BLaER1 treated with 17β-estradiol and CSF1 and Interleukin-3, amounts not matched to agents 10 nM and 100 nM (cell line): ENCODE measurements around the gene PDE4B.
"Not testable (repeated sequence)": the region's sequence is repeated elsewhere in the genome, so short reads cannot be mapped to it uniquely, and the experiment has no call there.

Experiments
- H3K27ac ChIP-seq, 11 experiments: shearing (Covaris generic); formaldehyde crosslinking; 2 replicates each; pipeline ENCODE4 v1.8.1; 2022
- H3K27me3 ChIP-seq, 11 experiments: shearing (Covaris generic); formaldehyde crosslinking; 2 replicates each; pipeline ENCODE4 v1.8.1; 2022
- H3K36me3 ChIP-seq, 11 experiments: shearing (Covaris generic); formaldehyde crosslinking; 2 replicates each; pipeline ENCODE4 v1.8.1; 2022
- H3K4me1 ChIP-seq, 10 experiments: shearing (Covaris generic); formaldehyde crosslinking; 2 replicates each; pipeline ENCODE4 v1.8.1; 2022
- H3K4me2 ChIP-seq, 11 experiments: shearing (Covaris generic); formaldehyde crosslinking; 2 replicates each; pipeline ENCODE4 v1.8.1; 2022
- H3K4me3 ChIP-seq, 10 experiments: shearing (Covaris generic); formaldehyde crosslinking; 2 replicates each; pipeline ENCODE4 v1.8.1; 2022
- H3K9ac ChIP-seq, 11 experiments: shearing (Covaris generic); formaldehyde crosslinking; 2 replicates each; pipeline ENCODE4 v1.8.1; 2022
- H3K9me3 ChIP-seq, 11 experiments: shearing (Covaris generic); formaldehyde crosslinking; replicated peaks in 1 of 11; 2 replicates each; pipeline ENCODE4 v1.8.1; 2022
- H4K20me1 ChIP-seq, 11 experiments: shearing (Covaris generic); formaldehyde crosslinking; 2 replicates each; pipeline ENCODE4 v1.8.1; 2022
- Cebpa-rat ChIP-seq, 11 experiments: shearing (Covaris generic); IDR thresholded peaks; 2 replicates each; pipeline ENCODE4 v1.8.1; 2022

PDE4B gene

DNA sequence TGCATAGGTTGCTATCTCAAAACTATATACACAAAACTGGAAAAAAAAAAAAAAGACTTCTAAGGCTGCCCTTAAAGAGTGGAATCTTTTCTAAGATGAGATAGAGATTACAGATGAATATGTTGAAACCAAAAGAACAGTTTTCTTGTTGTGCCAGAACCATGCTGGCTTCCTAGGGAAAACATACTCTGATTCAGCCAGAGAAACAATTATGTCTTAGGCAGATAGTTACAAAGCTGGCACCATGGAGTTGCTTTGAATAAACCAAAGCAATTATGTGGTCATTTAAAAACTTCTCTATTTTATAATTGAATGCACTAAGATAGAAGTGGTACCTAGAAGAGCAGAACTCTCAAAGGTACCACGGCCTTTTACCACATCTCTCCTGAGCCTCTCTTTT lies 341.3 kb downstream of the PDE4B start:
- Histone ChIP-seq H3K36me3 (no peaks in the 10 kb centered on the region), H3K27me3 (peaks cover 38 to 77% (median 66%) of the 10 kb centered on the region in 11 experiments), H4K20me1 (no peaks in the 10 kb centered on the region), H3K9me3 (peaks cover 15 to 21% (median 18%) of the 10 kb centered on the region in 11 experiments), H3K4me2 (no peak overlapping the region), H3K27ac (no peak overlapping the region), H3K9ac (no peak overlapping the region), H3K4me1 (peaks cover 0 to 7% (median 0%) of the 10 kb centered on the region in 10 experiments; a peak in 1 of 20 replicates), H3K4me3 (no peak overlapping the region)
- no peak for TF ChIP-seq Cebpa-rat (IDR thresholded peaks at IDR 0.05)

DNA sequence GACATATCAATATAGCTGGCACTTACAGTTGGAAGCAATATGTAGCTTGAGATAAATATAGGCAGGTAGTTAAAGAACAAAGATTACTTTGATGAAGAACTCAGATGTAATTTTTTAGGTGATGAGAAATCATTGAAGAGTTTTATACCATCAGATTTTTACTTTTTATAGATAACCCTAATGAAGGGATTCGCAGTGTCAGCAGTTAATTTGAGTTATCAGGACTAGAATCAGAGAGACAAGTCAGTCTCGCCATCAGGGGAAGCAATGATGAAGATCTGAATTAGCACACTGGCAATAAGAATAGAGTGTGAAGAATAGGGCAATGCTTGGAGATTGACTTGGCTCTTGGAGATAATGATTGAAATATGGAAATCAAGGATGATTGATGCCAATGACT lies 342.5 kb downstream of the PDE4B start:
- Histone ChIP-seq H3K9ac (no peak overlapping the region), H3K27ac (no peak overlapping the region), H3K4me2 (no peak overlapping the region), H3K4me3 (no peak overlapping the region), H3K36me3 (no peaks in the 10 kb centered on the region), H4K20me1 (no peaks in the 10 kb centered on the region), H3K4me1 (peaks cover 0 to 7% (median 0%) of the 10 kb centered on the region in 10 experiments; a peak in 1 of 20 replicates), H3K27me3 (peaks cover 31 to 74% (median 64%) of the 10 kb centered on the region in 11 experiments), H3K9me3 (peaks cover 7 to 11% (median 9%) of the 10 kb centered on the region in 11 experiments)
- TF ChIP-seq Cebpa-rat (IDR thresholded peaks at IDR 0.05) = no peak

GRCh38 chr1:66136423-66136822 lies 343.7 kb downstream of the PDE4B start:
- not testable (repeated sequence) for H3K4me1 ChIP-seq, H4K20me1 ChIP-seq, H3K9ac ChIP-seq, H3K4me2 ChIP-seq, H3K27ac ChIP-seq, H3K9me3 ChIP-seq, H3K36me3 ChIP-seq, H3K4me3 ChIP-seq
- H3K27me3 ChIP-seq = peaks cover 22 to 63% (median 53%) of the 10 kb centered on the region in 11 experiments; a peak in 21 of 22 replicates

DNA sequence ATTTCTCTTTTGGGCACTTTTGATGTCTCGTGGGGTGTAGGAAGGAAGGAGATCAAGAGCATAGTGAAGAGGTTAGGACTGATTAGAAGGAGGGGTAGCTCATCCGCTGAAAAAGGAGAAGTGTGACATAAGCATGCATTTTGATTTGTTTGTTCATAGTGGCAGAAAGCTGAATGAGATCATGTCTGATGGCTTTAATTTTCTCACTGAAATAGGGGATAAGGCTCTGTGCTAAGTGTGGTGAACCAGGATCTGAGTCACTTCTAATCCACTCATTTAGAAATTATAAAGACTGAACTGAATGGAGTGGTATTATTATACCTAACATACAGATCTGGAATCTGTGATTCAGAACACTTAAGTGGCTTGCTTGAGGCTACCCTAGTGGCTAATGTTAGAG lies 344.5 kb downstream of the PDE4B start:
- Histone ChIP-seq H3K9ac (no peak overlapping the region), H4K20me1 (no peaks in the 10 kb centered on the region), H3K36me3 (no peaks in the 10 kb centered on the region), H3K4me1 (peaks cover 0 to 15% (median 0%) of the 10 kb centered on the region in 10 experiments; a peak in 2 of 20 replicates), H3K4me3 (no peak overlapping the region), H3K27ac (no peak overlapping the region), H3K27me3 (peaks cover 17 to 56% (median 46%) of the 10 kb centered on the region in 11 experiments; a peak in 21 of 22 replicates), H3K9me3 (0 out of 22 replicates have a peak, but pooled peaks cover 0 to 3% (median 0%) of the 10 kb centered on the region in 11 experiments), H3K4me2 (peak overlapping the region in 1 of 11 experiments; percentile 31; a peak in 2 of 22 replicates)
- TF ChIP-seq Cebpa-rat (IDR thresholded peaks at IDR 0.05) = no peak

GRCh38 chr1:66138613-66139012 lies 345.9 kb downstream of the PDE4B start:
- Histone ChIP-seq H4K20me1 (no peaks in the 10 kb centered on the region), H3K36me3 (no peaks in the 10 kb centered on the region), H3K4me1 (peaks cover 0 to 21% (median 0%) of the 10 kb centered on the region in 10 experiments; a peak in 2 of 20 replicates), H3K9ac (no peak overlapping the region), H3K27ac (no peak overlapping the region), H3K4me2 (no peak overlapping the region), H3K9me3 (0 out of 22 replicates have a peak, but pooled peaks cover 0 to 3% (median 0%) of the 10 kb centered on the region in 11 experiments), H3K4me3 (no peak overlapping the region), H3K27me3 (peaks cover 4 to 42% (median 32%) of the 10 kb centered on the region in 11 experiments; a peak in 21 of 22 replicates)
- no peak for TF ChIP-seq Cebpa-rat (IDR thresholded peaks at IDR 0.05)

- no peak overlapping the region for H3K4me3 ChIP-seq
- TF ChIP-seq Cebpa-rat (IDR thresholded peaks at IDR 0.05) = no peak
- 0 out of 22 replicates have a peak, but pooled peaks cover 0 to 3% (median 0%) of the 10 kb centered on the region in 11 experiments for H3K9me3 ChIP-seq
- H3K4me1 ChIP-seq = peaks cover 0 to 21% (median 0%) of the 10 kb centered on the region in 10 experiments; a peak in 2 of 20 replicates
- H4K20me1 ChIP-seq = no peaks in the 10 kb centered on the region
- H3K36me3 ChIP-seq = no peaks in the 10 kb centered on the region
- H3K9ac ChIP-seq = no peak overlapping the region
- peaks cover 0 to 28% (median 18%) of the 10 kb centered on the region in 11 experiments; a peak in 12 of 22 replicates for H3K27me3 ChIP-seq
- no peak overlapping the region for H3K27ac ChIP-seq
- no peak overlapping the region for H3K4me2 ChIP-seq
These were observed 347.4 kb downstream of the PDE4B start for GRCh38 chr1:66140072-66140471.

DNA sequence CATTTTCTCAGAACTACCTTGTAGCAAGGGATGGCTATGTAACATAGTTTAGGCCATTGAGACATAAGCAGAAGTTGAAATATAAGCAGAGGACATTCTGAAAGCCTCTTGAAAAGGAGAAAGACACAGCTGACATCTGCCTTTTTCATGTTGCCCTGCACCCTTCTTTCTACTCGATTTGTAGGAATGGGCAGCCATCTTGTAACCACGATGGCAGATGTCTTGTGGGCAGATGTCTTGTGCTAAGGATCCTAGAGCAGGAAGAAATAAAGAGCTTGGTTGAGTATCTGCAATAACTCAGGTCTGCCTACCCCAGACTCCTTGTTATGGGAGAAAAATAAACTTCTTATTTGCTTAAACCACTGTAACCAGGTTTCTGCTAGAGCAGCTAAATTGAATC lies 351.0 kb downstream of the PDE4B start:
- no peak for TF ChIP-seq Cebpa-rat (IDR thresholded peaks at IDR 0.05)
- no peak overlapping the region for H3K27ac ChIP-seq
- no peaks in the 10 kb centered on the region for H4K20me1 ChIP-seq
- H3K27me3 ChIP-seq = peaks cover 0 to 9% (median 3%) of the 10 kb centered on the region in 11 experiments; a peak in 7 of 22 replicates
- no peak overlapping the region for H3K4me2 ChIP-seq
- H3K9me3 ChIP-seq = 0 out of 22 replicates have a peak, but pooled peaks cover 0 to 3% (median 0%) of the 10 kb centered on the region in 11 experiments
- no peak overlapping the region for H3K4me3 ChIP-seq
- H3K9ac ChIP-seq = no peak overlapping the region
- peaks cover 0 to 14% (median 0%) of the 10 kb centered on the region in 10 experiments; a peak in 2 of 20 replicates for H3K4me1 ChIP-seq
- H3K36me3 ChIP-seq = no peaks in the 10 kb centered on the region

- H3K36me3 ChIP-seq = no peaks in the 10 kb centered on the region
- no peak overlapping the region for H3K4me2 ChIP-seq
- H3K9me3 ChIP-seq = no peaks in the 10 kb centered on the region
- no peaks in the 10 kb centered on the region for H4K20me1 ChIP-seq
- TF ChIP-seq Cebpa-rat (IDR thresholded peaks at IDR 0.05) = no peak
- H3K4me1 ChIP-seq = peaks cover 0 to 5% (median 0%) of the 10 kb centered on the region in 10 experiments; a peak in 2 of 20 replicates
- H3K9ac ChIP-seq = no peak overlapping the region
- H3K27me3 ChIP-seq = no peaks in the 10 kb centered on the region
- no peak overlapping the region for H3K27ac ChIP-seq
- H3K4me3 ChIP-seq = no peak overlapping the region
These were observed 354.6 kb downstream of the PDE4B start for GRCh38 chr1:66147226-66147835.

GRCh38 chr1:66152034-66152433 lies 359.3 kb downstream of the PDE4B start:
- TF ChIP-seq Cebpa-rat (IDR thresholded peaks at IDR 0.05) = no peak
- H3K27ac ChIP-seq = no peak overlapping the region
- H3K36me3 ChIP-seq = no peaks in the 10 kb centered on the region
- no peak overlapping the region for H3K4me3 ChIP-seq
- no peak overlapping the region for H3K9ac ChIP-seq
- no peak overlapping the region for H3K4me2 ChIP-seq
- no peaks in the 10 kb centered on the region for H3K9me3 ChIP-seq
- H3K4me1 ChIP-seq = no peaks in the 10 kb centered on the region
- H4K20me1 ChIP-seq = no peaks in the 10 kb centered on the region
- H3K27me3 ChIP-seq = no peaks in the 10 kb centered on the region
